ENCODE data around the gene SLC17A2.
A peak's percentile ranks its signal among the peaks of the same experiment; 100 is the strongest.
"Not testable (repeated sequence)": the region's sequence is repeated elsewhere in the genome, so short reads cannot be mapped to it uniquely, and the experiment has no call there.

Gene SLC17A2

GRCh38 chr6:25950297-25950696 is 19.8 kb upstream of the SLC17A2 start:
- Histone ChIP-seq H3K4me3 (ENCODE audit: low read depth, low read length) (no peak overlapping the region), H3K36me3 (ENCODE audit: insufficient read depth, low read length) (no peaks in the 10 kb centered on the region), H3K79me2 (ENCODE audit: control insufficient read depth, insufficient read depth, low read length, unreplicated experiment) (no peaks in the 10 kb centered on the region), H3K27me3 (ENCODE audit: insufficient read depth, low read length) (no peaks in the 10 kb centered on the region), H2AFZ (ENCODE audit: low read length, unreplicated experiment) (no peak overlapping the region), H3K27ac (ENCODE audit: low read depth, low read length) (no peak overlapping the region), H3K4me1 (ENCODE audit: control insufficient read depth, insufficient read depth, low read length, unreplicated experiment) (no peaks in the 10 kb centered on the region)

- no peaks in the 10 kb centered on the region for H3K4me1 ChIP-seq (ENCODE audit: control insufficient read depth, insufficient read depth, low read length, unreplicated experiment)
- no peak overlapping the region for H2AFZ ChIP-seq (ENCODE audit: low read length, unreplicated experiment)
- no peaks in the 10 kb centered on the region for H3K27me3 ChIP-seq (ENCODE audit: insufficient read depth, low read length)
- H3K79me2 ChIP-seq (ENCODE audit: control insufficient read depth, insufficient read depth, low read length, unreplicated experiment) = no peaks in the 10 kb centered on the region
- H3K27ac ChIP-seq (ENCODE audit: low read depth, low read length) = no peak overlapping the region
- no peaks in the 10 kb centered on the region for H3K36me3 ChIP-seq (ENCODE audit: insufficient read depth, low read length)
- H3K4me3 ChIP-seq (ENCODE audit: low read depth, low read length) = no peak overlapping the region
These were observed 19.2 kb upstream of the SLC17A2 start for GRCh38 chr6:25949695-25950094.

- not testable (repeated sequence) for H3K4me3 ChIP-seq (ENCODE audit: low read depth, low read length); H2AFZ ChIP-seq (ENCODE audit: low read length, unreplicated experiment); H3K36me3 ChIP-seq (ENCODE audit: insufficient read depth, low read length); H3K27ac ChIP-seq (ENCODE audit: low read depth, low read length); H3K27me3 ChIP-seq (ENCODE audit: insufficient read depth, low read length); H3K4me1 ChIP-seq (ENCODE audit: control insufficient read depth, insufficient read depth, low read length, unreplicated experiment); H3K79me2 ChIP-seq (ENCODE audit: control insufficient read depth, insufficient read depth, low read length, unreplicated experiment)
These were observed 17.0 kb upstream of the SLC17A2 start for GRCh38 chr6:25947492-25947891.

- H2AFZ ChIP-seq (ENCODE audit: low read length, unreplicated experiment) = no peak overlapping the region
- no peaks in the 10 kb centered on the region for H3K79me2 ChIP-seq (ENCODE audit: control insufficient read depth, insufficient read depth, low read length, unreplicated experiment)
- H3K36me3 ChIP-seq (ENCODE audit: insufficient read depth, low read length) = no peaks in the 10 kb centered on the region
- H3K27me3 ChIP-seq (ENCODE audit: insufficient read depth, low read length) = no peaks in the 10 kb centered on the region
- H3K4me1 ChIP-seq (ENCODE audit: control insufficient read depth, insufficient read depth, low read length, unreplicated experiment) = no peaks in the 10 kb centered on the region
- no peak overlapping the region for H3K4me3 ChIP-seq (ENCODE audit: low read depth, low read length)
- no peak overlapping the region for H3K27ac ChIP-seq (ENCODE audit: low read depth, low read length)
These were observed 16.1 kb upstream of the SLC17A2 start for GRCh38 chr6:25946631-25947030.

DNA sequence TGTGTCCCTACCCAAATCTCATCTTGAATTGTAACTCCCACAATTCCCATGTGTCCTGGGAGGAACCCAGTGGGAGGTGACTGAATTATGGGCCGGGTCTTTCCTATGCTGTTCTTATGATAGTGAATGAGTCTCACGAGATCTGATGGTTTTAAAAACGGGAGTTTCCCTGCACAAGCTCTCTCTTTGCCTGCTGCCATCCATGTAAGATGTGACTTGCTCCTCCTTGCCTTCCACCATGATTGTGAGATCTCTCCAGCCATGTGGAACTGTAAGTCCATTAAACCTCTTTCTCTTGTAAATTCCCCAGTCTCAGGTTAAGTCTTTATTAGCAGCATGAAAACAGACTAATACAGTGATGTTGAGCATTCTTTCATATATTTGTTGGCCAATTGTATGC is 15.2 kb upstream of the SLC17A2 start:
- not testable (repeated sequence) for H3K79me2 ChIP-seq (ENCODE audit: control insufficient read depth, insufficient read depth, low read length, unreplicated experiment); H3K27me3 ChIP-seq (ENCODE audit: insufficient read depth, low read length); H3K4me3 ChIP-seq (ENCODE audit: low read depth, low read length); H3K27ac ChIP-seq (ENCODE audit: low read depth, low read length); H3K4me1 ChIP-seq (ENCODE audit: control insufficient read depth, insufficient read depth, low read length, unreplicated experiment); H2AFZ ChIP-seq (ENCODE audit: low read length, unreplicated experiment); H3K36me3 ChIP-seq (ENCODE audit: insufficient read depth, low read length)

GRCh38 chr6:25944688-25945574 is 14.4 kb upstream of the SLC17A2 start:
- H3K79me2 ChIP-seq (ENCODE audit: control insufficient read depth, insufficient read depth, low read length, unreplicated experiment) = no peaks in the 10 kb centered on the region
- no peaks in the 10 kb centered on the region for H3K27me3 ChIP-seq (ENCODE audit: insufficient read depth, low read length)
- H3K4me3 ChIP-seq (ENCODE audit: low read depth, low read length) = no peak overlapping the region
- no peaks in the 10 kb centered on the region for H3K4me1 ChIP-seq (ENCODE audit: control insufficient read depth, insufficient read depth, low read length, unreplicated experiment)
- H3K36me3 ChIP-seq (ENCODE audit: insufficient read depth, low read length) = no peaks in the 10 kb centered on the region
- no peak overlapping the region for H2AFZ ChIP-seq (ENCODE audit: low read length, unreplicated experiment)
- no peak overlapping the region for H3K27ac ChIP-seq (ENCODE audit: low read depth, low read length)

- no peak overlapping the region for H3K4me3 ChIP-seq (ENCODE audit: low read depth, low read length)
- H3K27me3 ChIP-seq (ENCODE audit: insufficient read depth, low read length) = no peaks in the 10 kb centered on the region
These were observed 13.4 kb upstream of the SLC17A2 start for GRCh38 chr6:25943887-25944286.

DNA sequence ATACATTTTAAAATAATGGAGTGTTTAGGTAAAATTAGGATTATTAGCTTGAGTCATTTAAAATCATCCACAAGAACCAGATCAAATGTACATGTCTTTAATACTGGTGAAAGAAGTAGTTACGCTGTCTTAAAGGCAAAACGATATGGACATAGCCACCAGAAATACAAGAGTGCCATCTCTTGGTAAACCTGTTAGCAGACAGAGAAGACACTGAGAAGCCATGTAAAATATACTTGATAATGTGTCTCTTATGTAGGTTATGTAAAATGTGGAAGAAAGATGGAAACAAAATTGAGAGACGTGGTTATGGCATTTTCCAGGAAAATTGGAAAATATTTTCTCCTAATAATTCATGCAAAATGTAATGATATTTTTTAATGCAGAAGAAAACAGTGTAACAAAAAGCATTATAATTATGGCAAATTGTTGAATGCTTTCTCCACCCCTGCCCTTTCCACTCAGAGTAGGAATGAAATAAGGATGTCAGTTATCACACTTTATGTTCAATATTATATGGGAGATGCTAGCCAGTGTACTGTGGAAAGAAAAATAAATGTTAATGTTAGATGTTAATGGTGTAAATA is 12.2 kb upstream of the SLC17A2 start:
- no peaks in the 10 kb centered on the region for H3K27me3 ChIP-seq (ENCODE audit: insufficient read depth, low read length)
- no peaks in the 10 kb centered on the region for H3K79me2 ChIP-seq (ENCODE audit: control insufficient read depth, insufficient read depth, low read length, unreplicated experiment)
- H2AFZ ChIP-seq (ENCODE audit: low read length, unreplicated experiment) = no peak overlapping the region
- no peak overlapping the region for H3K4me3 ChIP-seq (ENCODE audit: low read depth, low read length)
- H3K36me3 ChIP-seq (ENCODE audit: insufficient read depth, low read length) = no peaks in the 10 kb centered on the region
- H3K27ac ChIP-seq (ENCODE audit: low read depth, low read length) = no peak overlapping the region
- H3K4me1 ChIP-seq (ENCODE audit: control insufficient read depth, insufficient read depth, low read length, unreplicated experiment) = no peaks in the 10 kb centered on the region

More at GRCh38 chr6:25943887-25944286, 13.4 kb upstream of the SLC17A2 start:
- no peaks in the 10 kb centered on the region for H3K79me2 ChIP-seq (ENCODE audit: control insufficient read depth, insufficient read depth, low read length, unreplicated experiment)
- H3K4me1 ChIP-seq (ENCODE audit: control insufficient read depth, insufficient read depth, low read length, unreplicated experiment) = no peaks in the 10 kb centered on the region
- no peaks in the 10 kb centered on the region for H3K36me3 ChIP-seq (ENCODE audit: insufficient read depth, low read length)
- H2AFZ ChIP-seq (ENCODE audit: low read length, unreplicated experiment) = no peak overlapping the region
- no peak overlapping the region for H3K27ac ChIP-seq (ENCODE audit: low read depth, low read length)

GRCh38 chr6:25939593-25939992 is 9.1 kb upstream of the SLC17A2 start:
- no peak overlapping the region for H2AFZ ChIP-seq (ENCODE audit: low read length, unreplicated experiment)
- no peak overlapping the region for H3K4me3 ChIP-seq (ENCODE audit: low read depth, low read length)
- no peaks in the 10 kb centered on the region for H3K36me3 ChIP-seq (ENCODE audit: insufficient read depth, low read length)
- H3K79me2 ChIP-seq (ENCODE audit: control insufficient read depth, insufficient read depth, low read length, unreplicated experiment) = no peaks in the 10 kb centered on the region
- H3K27ac ChIP-seq (ENCODE audit: low read depth, low read length) = no peak overlapping the region
- H3K4me1 ChIP-seq (ENCODE audit: control insufficient read depth, insufficient read depth, low read length, unreplicated experiment) = no peaks in the 10 kb centered on the region
- no peaks in the 10 kb centered on the region for H3K27me3 ChIP-seq (ENCODE audit: insufficient read depth, low read length)

DNA sequence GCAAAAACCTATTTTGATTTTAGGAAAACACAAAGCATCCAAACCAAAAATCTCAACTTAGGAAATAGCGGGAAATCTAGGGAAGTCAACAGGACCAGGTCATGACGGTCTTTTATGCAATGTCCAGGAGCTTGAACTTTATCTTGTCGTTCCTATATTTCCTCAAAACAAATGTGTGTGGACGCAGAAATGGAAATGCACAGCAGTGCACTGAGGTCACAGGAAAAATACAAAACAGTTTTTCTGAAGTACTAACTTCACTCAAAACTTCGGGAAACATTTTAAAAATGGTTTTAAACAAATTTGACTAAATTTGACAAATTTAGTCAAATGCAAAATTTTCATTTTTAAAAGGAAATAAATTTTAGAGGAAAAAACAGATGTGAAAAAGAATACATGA is 5.5 kb upstream of the SLC17A2 start:
- Histone ChIP-seq H3K79me2 (ENCODE audit: control insufficient read depth, insufficient read depth, low read length, unreplicated experiment) (no peaks in the 10 kb centered on the region), H3K4me3 (ENCODE audit: low read depth, low read length) (no peak overlapping the region), H3K36me3 (ENCODE audit: insufficient read depth, low read length) (no peaks in the 10 kb centered on the region), H2AFZ (ENCODE audit: low read length, unreplicated experiment) (no peak overlapping the region), H3K27me3 (ENCODE audit: insufficient read depth, low read length) (no peaks in the 10 kb centered on the region), H3K4me1 (ENCODE audit: control insufficient read depth, insufficient read depth, low read length, unreplicated experiment) (peaks cover 5% of the 10 kb centered on the region), H3K27ac (ENCODE audit: low read depth, low read length) (no peak overlapping the region)

DNA sequence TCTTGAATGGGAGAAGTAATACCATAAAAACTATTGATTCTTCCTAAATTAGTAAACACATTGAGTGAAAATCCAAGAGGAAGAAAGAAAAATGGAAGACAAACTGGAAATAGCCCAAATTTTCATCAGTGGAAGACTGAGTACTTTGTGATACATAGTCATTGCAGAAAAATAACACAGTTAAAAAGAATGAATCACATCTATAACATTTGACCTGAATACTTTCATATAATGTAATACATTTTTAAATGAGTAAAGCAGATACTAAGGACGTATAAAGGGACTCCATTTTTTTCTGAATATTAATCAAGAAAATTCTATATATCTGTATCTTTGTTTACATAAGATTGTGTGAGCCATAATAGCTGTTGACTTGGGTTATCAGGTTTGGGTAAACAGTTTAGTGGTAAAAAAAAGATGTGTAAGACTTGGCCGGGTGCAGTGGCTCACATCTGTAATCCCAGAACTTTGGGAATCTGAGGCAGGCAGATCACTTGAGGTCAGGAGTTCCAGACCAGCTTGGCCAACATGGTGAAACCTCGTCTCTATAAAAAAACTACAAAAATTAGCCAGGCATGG is 4.3 kb upstream of the SLC17A2 start:
- peaks cover 5% of the 10 kb centered on the region for H3K4me1 ChIP-seq (ENCODE audit: control insufficient read depth, insufficient read depth, low read length, unreplicated experiment)
- H3K79me2 ChIP-seq (ENCODE audit: control insufficient read depth, insufficient read depth, low read length, unreplicated experiment) = no peaks in the 10 kb centered on the region
- no peaks in the 10 kb centered on the region for H3K27me3 ChIP-seq (ENCODE audit: insufficient read depth, low read length)
- H3K36me3 ChIP-seq (ENCODE audit: insufficient read depth, low read length) = no peaks in the 10 kb centered on the region
- H3K4me3 ChIP-seq (ENCODE audit: low read depth, low read length) = no peak overlapping the region
- peak overlapping the region; percentile 15 for H3K27ac ChIP-seq (ENCODE audit: low read depth, low read length)
- H2AFZ ChIP-seq (ENCODE audit: low read length, unreplicated experiment) = no peak overlapping the region
